B cell (primary cell): ENCODE data around the gene PIK3R4. TPM values are rescaled to one million over a fixed set of nuclear protein-coding genes. Genes with fewer than 3 reads are reported as not detected.

ENCODE experiments used
- ATAC-seq: fragments of 200-7000 bp; cut with Tn5 transposase; one replicate; pipeline ENCODE4 v1.10.0; 2021; ENCODE audit warnings: low read depth, mild to moderate bottlenecking, moderate number of reproducible peaks, moderate library complexity
- CTCF ChIA-PET: fragments of 350-600 bp; sonication (Branson Sonifier 250); formaldehyde crosslinking; loops from one replicate; lab custom pipeline; 2021; ENCODE audit warnings: antibody characterized with exemption, inconsistent platforms; lab: Charles Lee
- POLR2A ChIA-PET: fragments of 350-600 bp; sonication (Branson Sonifier 250); formaldehyde crosslinking; loops from one replicate; lab custom pipeline; 2021; ENCODE audit warnings: antibody characterized with exemption; lab: Charles Lee
- DNase-seq: peaks from one replicate; pipeline ENCODE4 v3.0.0; 2013
- H2AFZ ChIP-seq: 2 replicates; pipeline ENCODE4 v1.6.1; 2012; ENCODE audit warnings: mild to moderate bottlenecking, low read depth, low read length; ENCODE audit not compliant: insufficient read depth, poor library complexity, severe bottlenecking
- H3K27ac ChIP-seq, 2 donors: 1 replicate in 1 of 2; 2 replicates in 1 of 2; pipeline ENCODE4 v1.5.1; 2012 to 2013; ENCODE audit warnings: low read length in 2 of 2, mild to moderate bottlenecking in 2 of 2, moderate library complexity in 1 of 2
- H3K27me3 ChIP-seq, 4 experiments: fragments of 200-600 bp in 1 of 4; sonication (generic) in 1 of 4; replicated peaks in 1 of 4; 1 replicate in 2 of 4; 2 replicates in 2 of 4; pipeline versions ENCODE4 v1.6.1 to v1.7.0; 2013 to 2016; ENCODE audit warnings: low read length in 3 of 4, mild to moderate bottlenecking in 2 of 4, mixed read lengths in 1 of 4, moderate library complexity in 1 of 4; ENCODE audit not compliant: insufficient read depth in 4 of 4, control insufficient read depth in 3 of 4; ENCODE audit errors: control extremely low read depth in 1 of 4
- H3K36me3 ChIP-seq, 2 experiments: replicated peaks in 1 of 2; 1 replicate in 1 of 2; 2 replicates in 1 of 2; pipeline versions ENCODE4 v1.6.1 to v1.7.1; 2013; ENCODE audit warnings: low read length in 1 of 2; ENCODE audit not compliant: insufficient read depth in 2 of 2, control insufficient read depth in 1 of 2; ENCODE audit errors: control extremely low read depth in 1 of 2, extremely low read depth in 1 of 2
- H3K4me1 ChIP-seq, 2 donors: fragments of 200-600 bp in 1 of 2; sonication (generic) in 1 of 2; 1 replicate in 1 of 2; 2 replicates in 1 of 2; pipeline versions ENCODE4 v1.5.1 to v1.6.1; 2013 to 2017; ENCODE audit warnings: low read length in 2 of 2; ENCODE audit not compliant: control insufficient read depth in 2 of 2, insufficient read depth in 2 of 2
- H3K4me2 ChIP-seq: replicated peaks from 2 replicates; pipeline ENCODE3; 2012; ENCODE audit warnings: mild to moderate bottlenecking, low read depth, low read length; ENCODE audit not compliant: poor library complexity, severe bottlenecking
- H3K4me3 ChIP-seq, 5 experiments: fragments of 200-600 bp in 1 of 5; sonication (generic) in 1 of 5; 1 replicate in 3 of 5; 2 replicates in 2 of 5; pipeline versions ENCODE4 v1.5.1 to v1.7.0; 2011 to 2016; ENCODE audit warnings: low read length in 4 of 5, mild to moderate bottlenecking in 4 of 5, low read depth in 2 of 5, control low read depth in 1 of 5, moderate library complexity in 1 of 5; ENCODE audit not compliant: insufficient read depth in 1 of 5; ENCODE audit errors: control extremely low read depth in 1 of 5, extremely low read depth in 1 of 5
- H3K79me2 ChIP-seq: fragments of 200-600 bp; sonication (generic); one replicate; pipeline ENCODE4 v1.6.0; 2016; ENCODE audit warnings: low read length; ENCODE audit not compliant: control insufficient read depth, insufficient read depth
- H3K9ac ChIP-seq: fragments of 200-600 bp; sonication (generic); 2 replicates; pipeline ENCODE4 v1.6.1; 2017; ENCODE audit warnings: mild to moderate bottlenecking, low read length, moderate library complexity
- H3K9me3 ChIP-seq, 3 donors: one replicate each; pipeline versions ENCODE4 v1.6.1 to v1.7.1; 2013; ENCODE audit warnings: low read length in 2 of 3; ENCODE audit not compliant: control insufficient read depth in 2 of 3, insufficient read depth in 1 of 3; ENCODE audit errors: control extremely low read depth in 1 of 3
- H4K20me1 ChIP-seq: 2 replicates; pipeline ENCODE4 v1.6.0; 2012; ENCODE audit warnings: mild to moderate bottlenecking, low read length; ENCODE audit not compliant: insufficient read depth, control insufficient read depth, poor library complexity, severe bottlenecking
- H3K27ac Mint-ChIP-seq: one replicate; pipeline ENCODE4 v1.8.0; 2021; ENCODE audit warnings: mixed read lengths
- H3K27me3 Mint-ChIP-seq: one replicate; pipeline ENCODE4 v1.8.0; 2021; ENCODE audit warnings: mixed read lengths
- H3K4me1 Mint-ChIP-seq: one replicate; pipeline ENCODE4 v1.8.0; 2021; ENCODE audit warnings: mixed read lengths
- H3K4me3 Mint-ChIP-seq: one replicate; pipeline ENCODE4 v1.8.0; 2021; ENCODE audit warnings: mixed read lengths
- H3K9me3 Mint-ChIP-seq: one replicate; pipeline ENCODE4 v1.8.0; 2022; ENCODE audit warnings: mixed read lengths; ENCODE audit not compliant: insufficient read depth
- CTCF ChIP-seq: fragments of 200-600 bp; IDR thresholded peaks from one replicate; pipeline ENCODE4 v1.8.0; 2022; ENCODE audit warnings: antibody characterized with exemption, mild to moderate bottlenecking
- EZH2 ChIP-seq: IDR thresholded peaks from 2 replicates; pipeline ENCODE4 v1.6.1; 2012; ENCODE audit warnings: borderline replicate concordance, low read depth, mild to moderate bottlenecking, moderate library complexity, low read length; ENCODE audit not compliant: insufficient read depth, poor library complexity, severe bottlenecking
- WGBS: methylation state at CpG from one replicate; pipeline ENCODE4 v1.1.5; 2013; ENCODE audit warnings: missing lambda C conversion rate; ENCODE audit not compliant: insufficient coverage; 5-methylcytosine and 5-hydroxymethylcytosine counted together
- intact Hi-C: fragments of 100-400 bp; cut with micrococcal nuclease; formaldehyde crosslinking; loops from one replicate; pipeline ENCODE4 v1.10.0; 2022
- polyA plus RNA-seq: library from polyadenylated mRNA; depleted of rRNA; stranded (reverse); fragments of >200 nt; gene quantifications from 2 replicates; pipeline ENCODE4 v1.2.3, GENCODE V29; 2012
- total RNA-seq, 2 donors: library from RNA; stranded (reverse); fragments of 120-200 nt in 1 of 2; gene quantifications; 1 replicate in 1 of 2; 2 replicates in 1 of 2; pipeline versions ENCODE4 v1.2.3 to v1.2.4, GENCODE V29; 2013 to 2022

Gene PIK3R4
- total and polyA plus RNA-seq, 2 donors (not counting 1 experiment from before 2014, with no cell fraction given), result 23.9 to 27.1 TPM

- Histone ChIP-seq H3K4me3 (no peak overlapping the region), H3K9me3 (no peaks in the 10 kb centered on the region), H3K9ac (no peak overlapping the region), H4K20me1 (no peaks in the 10 kb centered on the region), H3K4me1 (no peaks in the 10 kb centered on the region), H2AFZ (no peak overlapping the region), H3K27ac (no peak overlapping the region), H3K36me3 (no peaks in the 10 kb centered on the region), H3K79me2 (no peaks in the 10 kb centered on the region), H3K27me3 (no peaks in the 10 kb centered on the region), H3K4me2 (no peak overlapping the region)
- no peaks in the 10 kb centered on the region for H3K9me3 Mint-ChIP-seq
- no peak for ATAC-seq
- whole genome bisulfite sequencing, result 88% methylated on average over 25 of the region's 30 CpGs
- no peaks in the 10 kb centered on the region for H3K4me1 Mint-ChIP-seq
- H3K27ac Mint-ChIP-seq, result no peak overlapping the region
- H3K4me3 Mint-ChIP-seq, result no peak overlapping the region
- no peaks in the 10 kb centered on the region for H3K27me3 Mint-ChIP-seq
- DNase-seq, result no peak
- ChIA-PET CTCF (no interaction called here), POLR2A (no interaction called here)
- no peak for TF ChIP-seq CTCF
- TF ChIP-seq EZH2, result no peak
- intact Hi-C loops, result no loop called here
Measured at GRCh38 chr3:130649061-130649654, 97.5 kb downstream of the PIK3R4 start.

- no peak for DNase-seq
- Histone ChIP-seq H2AFZ (no peak overlapping the region), H3K4me2 (no peak overlapping the region), H4K20me1 (no peaks in the 10 kb centered on the region), H3K36me3 (no peaks in the 10 kb centered on the region), H3K4me1 (no peaks in the 10 kb centered on the region), H3K9ac (no peak overlapping the region), H3K79me2 (no peaks in the 10 kb centered on the region), H3K9me3 (no peaks in the 10 kb centered on the region), H3K27ac (no peak overlapping the region), H3K27me3 (no peaks in the 10 kb centered on the region), H3K4me3 (no peak overlapping the region)
- no CpG with 5 or more reads among the region's 2 CpGs for WGBS
- POLR2A ChIA-PET, result no interaction called here
- no peak for ATAC-seq
- TF ChIP-seq EZH2 (no peak), CTCF (no peak)
- Mint-ChIP-seq H3K27me3 (no peaks in the 10 kb centered on the region), H3K27ac (no peak overlapping the region), H3K9me3 (no peaks in the 10 kb centered on the region), H3K4me1 (no peaks in the 10 kb centered on the region), H3K4me3 (no peak overlapping the region)
- CTCF ChIA-PET, result no interaction called here
- intact Hi-C loops, result no loop called here
Measured at GRCh38 chr3:130648293-130648692, 98.3 kb downstream of the PIK3R4 start.
